CD14-positive monocyte (primary cell): Measurements from ENCODE around the gene LIMK1. TPM values are rescaled to one million over a fixed set of nuclear protein-coding genes. Genes with fewer than 3 reads are reported as not detected.

Experiments
- DNase-seq, 3 donors: peaks; one replicate each; pipeline ENCODE4 v3.0.0-alpha.2; 2011 to 2022
- H2AFZ ChIP-seq: 2 replicates; pipeline ENCODE4 v1.6.0; 2012; ENCODE audit warnings: mild to moderate bottlenecking, low read depth, low read length, inconsistent platforms; ENCODE audit not compliant: insufficient read depth, poor library complexity, severe bottlenecking
- H3K27ac ChIP-seq, 2 donors: 1 replicate in 1 of 2; 2 replicates in 1 of 2; pipeline ENCODE4 v1.5.1; 2012 to 2013; ENCODE audit warnings: low read length in 2 of 2, control low read depth in 1 of 2, inconsistent platforms in 1 of 2, low read depth in 1 of 2, mild to moderate bottlenecking in 1 of 2
- H3K27me3 ChIP-seq, 2 donors: one replicate each; pipeline versions ENCODE4 v1.6.0 to v1.6.1; 2011 to 2013; ENCODE audit warnings: low read length in 2 of 2; ENCODE audit not compliant: control insufficient read depth in 2 of 2, insufficient read depth in 2 of 2
- H3K36me3 ChIP-seq, 2 donors: replicated peaks in 1 of 2; 1 replicate in 1 of 2; 2 replicates in 1 of 2; pipeline versions ENCODE4 v1.5.1 to v1.6.1; 2012 to 2013; ENCODE audit warnings: low read length in 2 of 2, control low read depth in 1 of 2, inconsistent platforms in 1 of 2, mild to moderate bottlenecking in 1 of 2; ENCODE audit not compliant: insufficient read depth in 2 of 2, control insufficient read depth in 1 of 2
- H3K4me1 ChIP-seq, 2 donors: 1 replicate in 1 of 2; 2 replicates in 1 of 2; pipeline versions ENCODE4 v1.5.1 to v1.6.1; 2012 to 2013; ENCODE audit warnings: low read length in 2 of 2, control low read depth in 1 of 2, inconsistent platforms in 1 of 2, mild to moderate bottlenecking in 1 of 2, moderate library complexity in 1 of 2; ENCODE audit not compliant: insufficient read depth in 2 of 2, control insufficient read depth in 1 of 2
- H3K4me2 ChIP-seq: replicated peaks from 2 replicates; pipeline ENCODE3; 2012; ENCODE audit warnings: low read length, moderate library complexity, mild to moderate bottlenecking; ENCODE audit not compliant: poor library complexity, severe bottlenecking; ENCODE audit errors: extremely low read depth
- H3K4me3 ChIP-seq, 3 experiments: fragments of 200-600 bp in 1 of 3; sonication (generic) in 1 of 3; replicated peaks in 1 of 3; 1 replicate in 2 of 3; 2 replicates in 1 of 3; pipeline ENCODE4 v1.5.1; 2011 to 2013; ENCODE audit warnings: low read length in 3 of 3, mild to moderate bottlenecking in 3 of 3, control low read depth in 2 of 3, low read depth in 2 of 3, inconsistent platforms in 1 of 3, moderate library complexity in 1 of 3
- H3K79me2 ChIP-seq: 2 replicates; pipeline ENCODE4 v1.6.0; 2012; ENCODE audit warnings: mild to moderate bottlenecking, control low read depth, inconsistent platforms, low read length, moderate library complexity; ENCODE audit not compliant: insufficient read depth
- H3K9ac ChIP-seq: 2 replicates; pipeline ENCODE4 v1.6.0; 2017; ENCODE audit warnings: low read length, mild to moderate bottlenecking; ENCODE audit not compliant: insufficient read depth, poor library complexity, severe bottlenecking
- H3K9me3 ChIP-seq, 2 donors: replicated peaks in 1 of 2; 1 replicate in 1 of 2; 2 replicates in 1 of 2; pipeline versions ENCODE4 v1.5.1 to v1.6.1; 2012 to 2013; ENCODE audit warnings: low read length in 2 of 2, control low read depth in 1 of 2; ENCODE audit not compliant: control insufficient read depth in 1 of 2, insufficient read depth in 1 of 2
- H4K20me1 ChIP-seq: 2 replicates; pipeline ENCODE4 v1.6.0; 2012; ENCODE audit warnings: mild to moderate bottlenecking, low read length, control low read depth, moderate library complexity; ENCODE audit not compliant: insufficient read depth
- H3K27ac Mint-ChIP-seq, 7 donors: one replicate each; pipeline ENCODE4 v1.8.0; 2020; ENCODE audit warnings: mild to moderate bottlenecking in 7 of 7, mixed read lengths in 7 of 7, moderate library complexity in 6 of 7, inconsistent platforms in 2 of 7
- H3K27me3 Mint-ChIP-seq, 3 donors: one replicate each; pipeline ENCODE4 v1.8.0; 2021 to 2022; ENCODE audit warnings: low read depth in 3 of 3, mild to moderate bottlenecking in 3 of 3, mixed read lengths in 3 of 3, moderate library complexity in 3 of 3, inconsistent platforms in 1 of 3
- H3K36me3 Mint-ChIP-seq, 2 donors: one replicate each; pipeline ENCODE4 v1.8.0; 2020; ENCODE audit warnings: mixed read lengths in 2 of 2, inconsistent platforms in 1 of 2, mild to moderate bottlenecking in 1 of 2
- H3K4me1 Mint-ChIP-seq: one replicate; pipeline ENCODE4 v1.8.0; 2020; ENCODE audit warnings: mild to moderate bottlenecking, mixed read lengths
- H3K4me3 Mint-ChIP-seq, 2 donors: one replicate each; pipeline ENCODE4 v1.8.0; 2020; ENCODE audit warnings: mild to moderate bottlenecking in 2 of 2, mixed read lengths in 2 of 2, moderate library complexity in 1 of 2
- H3K9me3 Mint-ChIP-seq, 7 donors: one replicate each; pipeline ENCODE4 v1.8.0; 2020 to 2022; ENCODE audit warnings: mixed read lengths in 7 of 7, mild to moderate bottlenecking in 6 of 7, moderate library complexity in 6 of 7, inconsistent platforms in 2 of 7
- CTCF ChIP-seq: fragments of 200-600 bp; IDR thresholded peaks from one replicate; pipeline ENCODE4 v1.8.0; 2022; ENCODE audit warnings: antibody characterized with exemption, mild to moderate bottlenecking
- WGBS: methylation state at CpG from one replicate; pipeline ENCODE4 v1.1.5; 2013; ENCODE audit warnings: missing lambda C conversion rate; ENCODE audit not compliant: insufficient coverage; 5-methylcytosine and 5-hydroxymethylcytosine counted together
- intact Hi-C, 2 donors: fragments of 100-400 bp; cut with micrococcal nuclease; formaldehyde crosslinking; loops; one replicate each; pipeline versions ENCODE4 v1.15.0 to v1.15.1; 2023
- polyA plus RNA-seq, 3 donors: library from polyadenylated mRNA; depleted of rRNA in 1 of 3; unstranded in 2 of 3; stranded (reverse) in 1 of 3; fragments of 300-500 nt in 2 of 3; fragments of >200 nt in 1 of 3; fragmentation: Illumina TruSeq in 2 of 3; gene quantifications; 1 replicate in 2 of 3; 2 replicates in 1 of 3; pipeline ENCODE4 v1.2.3, GENCODE V29; 2012 to 2021

LIMK1 gene
- polyA plus RNA-seq, 3 donors: 12.6 to 30.2 (median 13.9) TPM

- no peaks in the 10 kb centered on the region for H3K36me3 Mint-ChIP-seq
- no peaks in the 10 kb centered on the region for H4K20me1 ChIP-seq
- H3K27me3 Mint-ChIP-seq: peaks cover 0 to 1% (median 0%) of the 10 kb centered on the region in 3 donors
- H2AFZ ChIP-seq: no peak overlapping the region
- H3K4me3 Mint-ChIP-seq: no peak overlapping the region
- no peak overlapping the region for H3K4me2 ChIP-seq
- WGBS: 73% methylated on average over 4 of the region's 9 CpGs
- no peak overlapping the region for H3K27ac ChIP-seq
- H3K9me3 ChIP-seq: no peaks in the 10 kb centered on the region
- no peak overlapping the region for H3K27ac Mint-ChIP-seq
- no peak overlapping the region for H3K9ac ChIP-seq
- no peak for TF ChIP-seq CTCF
- H3K4me1 ChIP-seq: no peaks in the 10 kb centered on the region
- H3K4me1 Mint-ChIP-seq: no peaks in the 10 kb centered on the region
- H3K9me3 Mint-ChIP-seq: peaks cover 0 to 2% (median 0%) of the 10 kb centered on the region in 7 donors
- H3K36me3 ChIP-seq: no peaks in the 10 kb centered on the region
- H3K4me3 ChIP-seq: no peak overlapping the region
- DNase-seq: no peak
- H3K79me2 ChIP-seq: no peaks in the 10 kb centered on the region
- intact Hi-C loops: no loop called here
- no peaks in the 10 kb centered on the region for H3K27me3 ChIP-seq
Measured at GRCh38 chr7:74155810-74156395, 72.3 kb downstream of the LIMK1 start.

- H3K4me2 ChIP-seq: no peak overlapping the region
- Mint-ChIP-seq H3K27me3 (peaks cover 0 to 1% (median 0%) of the 10 kb centered on the region in 3 donors), H3K9me3 (peaks cover 0 to 2% (median 0%) of the 10 kb centered on the region in 7 donors), H3K4me3 (no peak overlapping the region), H3K27ac (no peak overlapping the region), H3K36me3 (no peaks in the 10 kb centered on the region), H3K4me1 (no peaks in the 10 kb centered on the region)
- H2AFZ ChIP-seq: no peak overlapping the region
- intact Hi-C loops: no loop called here
- H3K9me3 ChIP-seq: no peaks in the 10 kb centered on the region
- no peaks in the 10 kb centered on the region for H3K36me3 ChIP-seq
- H3K79me2 ChIP-seq: no peaks in the 10 kb centered on the region
- H3K4me1 ChIP-seq: no peaks in the 10 kb centered on the region
- no peaks in the 10 kb centered on the region for H3K27me3 ChIP-seq
- no peak for TF ChIP-seq CTCF
- H4K20me1 ChIP-seq: no peaks in the 10 kb centered on the region
- no peak for DNase-seq
- no peak overlapping the region for H3K27ac ChIP-seq
- no peak overlapping the region for H3K9ac ChIP-seq
- H3K4me3 ChIP-seq: no peak overlapping the region
- 100% methylated on average over 1 of the region's 9 CpGs for WGBS
Measured at GRCh38 chr7:74157605-74158004, 74.0 kb downstream of the LIMK1 start.
